GM12878 (cell line): ENCODE results near the gene HDHD2.

Experiments used
- CTCF ChIP-seq, 3 experiments: IDR thresholded peaks in 2 of 3; conservative IDR thresholded peaks in 1 of 3; 2 replicates each; pipeline ENCODE4 v1.5.1; 2011; ENCODE audit warnings: low read depth in 3 of 3, low read length in 3 of 3, mild to moderate bottlenecking in 3 of 3, control low read depth in 2 of 3, moderate library complexity in 2 of 3, inconsistent platforms in 1 of 3, mixed read lengths in 1 of 3; ENCODE audit not compliant: control insufficient read depth in 2 of 3, insufficient read depth in 1 of 3; ENCODE audit errors: extremely low read depth in 1 of 3
- ELK1 ChIP-seq: IDR thresholded peaks from 2 replicates; pipeline ENCODE4 v1.6.1; 2012; ENCODE audit warnings: low read depth, low read length, improper control_type of control experiment
- EZH2 ChIP-seq: IDR thresholded peaks from 2 replicates; pipeline ENCODE4 v1.6.1; 2012; ENCODE audit warnings: low read depth, mild to moderate bottlenecking, control low read depth, inconsistent platforms, low read length, borderline replicate concordance; ENCODE audit not compliant: control insufficient read depth
- POLR2AphosphoS5 ChIP-seq: IDR thresholded peaks from 2 replicates; pipeline ENCODE4 v1.6.1; 2011; ENCODE audit warnings: mild to moderate bottlenecking, low read length, inconsistent platforms
- RCOR1 ChIP-seq: conservative IDR thresholded peaks from 2 replicates; pipeline ENCODE4 v1.6.1; 2012; ENCODE audit warnings: low read depth, low read length, improper control_type of control experiment
- USF1 ChIP-seq: IDR thresholded peaks from 2 replicates; pipeline ENCODE4 v1.6.1; 2011; ENCODE audit warnings: borderline replicate concordance, low read depth, mild to moderate bottlenecking, moderate library complexity, mixed read lengths, low read length; ENCODE audit not compliant: insufficient read depth; ENCODE audit errors: extremely low read length
- USF2 ChIP-seq: IDR thresholded peaks from 2 replicates; pipeline ENCODE4 v1.6.1; 2011; ENCODE audit warnings: low read depth, low read length, improper control_type of control experiment, borderline replicate concordance

- no peak for TF ChIP-seq POLR2AphosphoS5
- TF ChIP-seq CTCF (IDR thresholded peaks at IDR 0.05 in 2 of 3, conservative IDR thresholded peaks at IDR 0.05 in 1 of 3; ENCODE audit: control insufficient read depth in 2 of 3, extremely low read depth in 1 of 3, insufficient read depth in 1 of 3, low read depth in 3 of 3, low read length in 3 of 3): no peak
- TF ChIP-seq USF2: no peak
- no peak for TF ChIP-seq EZH2
- no peak for TF ChIP-seq ELK1
- TF ChIP-seq USF1: no peak
- no peak for TF ChIP-seq RCOR1
Observed at GRCh38 chr18:47095810-47096209, 54.5 kb downstream of the HDHD2 start.
